Smooth muscle cell (in vitro differentiated cells): ENCODE measurements around the gene SLC17A9. TPM values are rescaled to one million over a fixed set of nuclear protein-coding genes. Genes with fewer than 3 reads are reported as not detected.

Source experiments
- DNase-seq: peaks from one replicate; lab custom pipeline; 2025; ENCODE audit not compliant: unreplicated experiment; lab: John Stamatoyannopoulos, UW
- H2AFZ ChIP-seq: fragments of 200-600 bp; sonication (generic); 2 replicates; pipeline ENCODE4 v1.6.0; 2016; ENCODE audit warnings: antibody characterized with exemption, low read depth, mild to moderate bottlenecking
- H3F3A ChIP-seq: fragments of 200-600 bp; sonication (generic); 2 replicates; pipeline ENCODE4 v1.6.0; 2017; ENCODE audit warnings: antibody characterized with exemption, low read depth
- H3K27ac ChIP-seq: fragments of 200-600 bp; sonication (generic); 2 replicates; pipeline ENCODE4 v1.5.1; 2016; ENCODE audit warnings: low read depth, mild to moderate bottlenecking
- H3K27me3 ChIP-seq: fragments of 200-600 bp; sonication (generic); 2 replicates; pipeline ENCODE4 v1.6.1; 2016; ENCODE audit warnings: low read depth, mild to moderate bottlenecking
- H3K36me3 ChIP-seq: fragments of 200-600 bp; sonication (generic); 2 replicates; pipeline ENCODE4 v1.5.1; 2016; ENCODE audit warnings: low read depth
- H3K4me1 ChIP-seq: fragments of 200-600 bp; sonication (generic); 2 replicates; pipeline ENCODE4 v1.5.1; 2016; ENCODE audit warnings: low read depth
- H3K4me2 ChIP-seq: fragments of 200-600 bp; sonication (generic); 2 replicates; pipeline ENCODE4 v1.6.0; 2016; ENCODE audit warnings: mild to moderate bottlenecking
- H3K4me3 ChIP-seq: fragments of 200-600 bp; sonication (generic); 2 replicates; pipeline ENCODE4 v1.5.1; 2016; ENCODE audit warnings: mild to moderate bottlenecking
- H3K79me2 ChIP-seq: fragments of 200-600 bp; sonication (generic); 2 replicates; pipeline ENCODE4 v1.6.0; 2016; ENCODE audit warnings: low read depth, mild to moderate bottlenecking
- H3K9ac ChIP-seq: fragments of 200-600 bp; sonication (generic); 2 replicates; pipeline ENCODE4 v1.6.0; 2016; ENCODE audit warnings: low read depth
- H3K9me3 ChIP-seq: fragments of 200-600 bp; sonication (generic); replicated peaks from 2 replicates; pipeline ENCODE4 v1.5.1; 2016; ENCODE audit warnings: low read depth
- H4K20me1 ChIP-seq: fragments of 200-600 bp; sonication (generic); 2 replicates; pipeline ENCODE4 v1.6.0; 2016; ENCODE audit warnings: low read depth
- WGBS: methylation state at CpG from one replicate; pipeline ENCODE4 v1.1.7; 2016; ENCODE audit warnings: low lambda C conversion rate; 5-methylcytosine and 5-hydroxymethylcytosine counted together
- polyA plus RNA-seq: library from polyadenylated mRNA; unstranded; fragments of >200 nt; fragmentation: Nextera tagmentation; extraction: Ambion mirVana; gene quantifications from 2 replicates; pipeline ENCODE4 v1.2.1, GENCODE V29; 2016
- total RNA-seq: library from RNA; depleted of rRNA; stranded (reverse); fragments of >200 nt; gene quantifications from 2 replicates; pipeline ENCODE4 v1.2.3, GENCODE V29; 2014
- TF ChIP-seq, protein P1 (sequence below): fragments of 200-600 bp; sonication (generic); IDR thresholded peaks from 2 replicates; pipeline ENCODE4 v1.5.1; 2017; ENCODE audit warnings: borderline replicate concordance, mild to moderate bottlenecking, antibody characterized with exemption; ENCODE audit not compliant: insufficient read depth, poor library complexity, severe bottlenecking

SLC17A9 gene
- total and polyA plus RNA-seq, 2 experiments from 2014 or later = 32.5 to 96.7 TPM

DNA sequence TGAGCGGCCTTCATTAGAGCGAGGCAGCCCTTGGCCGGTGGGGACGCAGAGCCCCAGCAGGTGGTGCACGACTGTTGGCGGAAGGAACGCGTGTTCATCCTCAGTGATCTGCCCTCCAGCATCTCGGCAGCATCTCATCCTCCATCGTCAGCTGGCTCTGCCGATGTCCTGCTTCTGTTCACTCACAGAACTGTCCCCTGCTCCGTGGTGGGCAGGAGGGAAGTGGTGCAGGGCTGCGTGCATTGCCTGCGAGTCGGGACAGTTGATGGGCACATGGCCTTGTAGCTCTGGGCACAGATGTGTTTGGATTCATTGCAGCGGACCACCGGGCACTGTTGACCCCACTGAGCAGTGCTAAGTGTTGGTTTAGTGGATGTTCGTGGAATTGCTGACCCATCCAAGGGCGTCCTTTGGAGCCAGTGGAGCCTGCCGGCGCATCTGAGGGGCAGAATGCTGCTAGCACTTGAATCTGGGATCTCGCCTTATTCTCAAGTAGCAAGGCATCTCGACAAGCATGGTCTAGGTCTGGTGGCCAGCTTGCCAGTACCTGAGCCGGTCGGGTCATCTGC is 6.7 kb upstream of the SLC17A9 start:
- no peak overlapping the region for H2AFZ ChIP-seq
- H3K27me3 ChIP-seq = no peaks in the 10 kb centered on the region
- no peaks in the 10 kb centered on the region for H3K9me3 ChIP-seq
- 94% methylated on average over 25 of the region's 25 CpGs for WGBS
- H4K20me1 ChIP-seq = peaks cover 47% of the 10 kb centered on the region
- TF ChIP-seq, protein P1, sequence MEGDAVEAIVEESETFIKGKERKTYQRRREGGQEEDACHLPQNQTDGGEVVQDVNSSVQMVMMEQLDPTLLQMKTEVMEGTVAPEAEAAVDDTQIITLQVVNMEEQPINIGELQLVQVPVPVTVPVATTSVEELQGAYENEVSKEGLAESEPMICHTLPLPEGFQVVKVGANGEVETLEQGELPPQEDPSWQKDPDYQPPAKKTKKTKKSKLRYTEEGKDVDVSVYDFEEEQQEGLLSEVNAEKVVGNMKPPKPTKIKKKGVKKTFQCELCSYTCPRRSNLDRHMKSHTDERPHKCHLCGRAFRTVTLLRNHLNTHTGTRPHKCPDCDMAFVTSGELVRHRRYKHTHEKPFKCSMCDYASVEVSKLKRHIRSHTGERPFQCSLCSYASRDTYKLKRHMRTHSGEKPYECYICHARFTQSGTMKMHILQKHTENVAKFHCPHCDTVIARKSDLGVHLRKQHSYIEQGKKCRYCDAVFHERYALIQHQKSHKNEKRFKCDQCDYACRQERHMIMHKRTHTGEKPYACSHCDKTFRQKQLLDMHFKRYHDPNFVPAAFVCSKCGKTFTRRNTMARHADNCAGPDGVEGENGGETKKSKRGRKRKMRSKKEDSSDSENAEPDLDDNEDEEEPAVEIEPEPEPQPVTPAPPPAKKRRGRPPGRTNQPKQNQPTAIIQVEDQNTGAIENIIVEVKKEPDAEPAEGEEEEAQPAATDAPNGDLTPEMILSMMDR = no peak
- no peak overlapping the region for H3K9ac ChIP-seq
- H3K79me2 ChIP-seq = peaks cover 33% of the 10 kb centered on the region
- H3K4me3 ChIP-seq = no peak overlapping the region
- H3K4me2 ChIP-seq = no peak overlapping the region
- peaks cover 7% of the 10 kb centered on the region for H3K36me3 ChIP-seq
- DNase-seq = no peak
- H3K27ac ChIP-seq = no peak overlapping the region
- H3K4me1 ChIP-seq = no peaks in the 10 kb centered on the region
- H3F3A ChIP-seq = peaks cover 8% of the 10 kb centered on the region

DNA sequence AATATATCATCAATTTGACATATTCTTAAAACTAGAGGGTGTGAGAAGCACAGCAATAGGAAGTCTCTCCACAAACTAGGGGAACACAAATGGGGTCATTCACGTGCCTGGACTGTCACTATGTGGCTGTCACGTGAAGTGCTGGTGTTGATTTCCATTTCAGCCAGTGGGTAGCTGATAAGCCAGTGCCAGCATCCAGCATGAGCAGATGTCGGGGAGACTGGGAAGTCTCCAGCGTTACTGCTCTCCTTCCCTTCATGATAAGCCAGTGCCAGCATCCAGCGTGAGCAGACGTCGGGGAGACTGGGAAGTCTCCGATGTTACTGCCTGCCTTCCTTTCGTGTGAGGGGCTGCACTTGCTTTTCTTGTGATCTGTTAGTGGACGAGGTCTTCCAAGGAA is 5.6 kb upstream of the SLC17A9 start:
- Histone ChIP-seq H3K9ac (no peak overlapping the region), H3K9me3 (no peaks in the 10 kb centered on the region), H3K27me3 (no peaks in the 10 kb centered on the region), H3K27ac (no peak overlapping the region), H4K20me1 (peaks cover 36% of the 10 kb centered on the region), H3K4me2 (no peak overlapping the region), H3K36me3 (peaks cover 7% of the 10 kb centered on the region), H3K4me3 (no peak overlapping the region), H2AFZ (no peak overlapping the region), H3K79me2 (peaks cover 22% of the 10 kb centered on the region), H3F3A (peaks cover 8% of the 10 kb centered on the region), H3K4me1 (no peaks in the 10 kb centered on the region)
- TF ChIP-seq, protein P1 = no peak
- WGBS = 85% methylated on average over 10 of the region's 10 CpGs
- no peak for DNase-seq

DNA sequence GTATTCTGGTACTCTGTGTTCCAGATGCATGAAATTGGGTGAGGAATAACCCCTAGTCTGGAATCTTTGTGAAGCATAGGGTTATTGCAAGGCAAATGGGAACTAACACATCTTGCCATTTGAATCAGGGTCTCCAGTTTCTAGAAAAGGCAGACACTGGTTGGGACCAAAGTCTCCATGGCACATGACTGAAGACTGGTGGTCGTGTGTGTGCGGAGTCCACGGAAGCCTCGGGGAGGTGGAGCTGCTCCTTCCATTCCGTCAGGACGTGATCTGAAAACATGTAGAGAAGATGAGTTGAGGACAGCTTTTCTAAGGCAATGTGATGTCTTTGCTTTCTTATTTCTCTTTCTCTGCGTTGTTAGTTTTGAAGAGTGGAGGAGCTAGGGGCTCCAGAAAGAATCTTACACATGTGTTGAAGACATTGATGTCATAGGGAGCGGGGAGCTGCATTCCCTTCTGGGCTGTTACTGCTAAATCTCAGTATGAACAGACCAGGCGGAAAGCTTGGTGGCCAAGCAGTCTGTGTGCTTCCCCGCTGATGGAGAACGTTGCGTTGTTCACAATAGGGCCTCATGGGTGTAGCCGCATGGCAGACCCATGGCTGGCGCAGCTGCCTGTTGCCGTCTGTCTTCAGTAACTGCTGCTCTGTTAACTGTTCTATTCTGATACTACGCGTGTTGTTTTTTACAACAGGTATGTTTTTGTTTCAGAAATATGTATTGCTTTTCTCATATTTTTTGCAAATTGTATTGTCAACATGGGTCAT is 4.8 kb upstream of the SLC17A9 start:
- TF ChIP-seq, protein P1 = no peak
- H3K27ac ChIP-seq = no peak overlapping the region
- H3K27me3 ChIP-seq = no peaks in the 10 kb centered on the region
- H2AFZ ChIP-seq = no peak overlapping the region
- H3K79me2 ChIP-seq = peaks cover 14% of the 10 kb centered on the region
- H3K4me3 ChIP-seq = no peak overlapping the region
- no peaks in the 10 kb centered on the region for H3K9me3 ChIP-seq
- 98% methylated on average over 17 of the region's 17 CpGs for WGBS
- H3K4me1 ChIP-seq = no peaks in the 10 kb centered on the region
- peaks cover 28% of the 10 kb centered on the region for H4K20me1 ChIP-seq
- no peak for DNase-seq
- H3F3A ChIP-seq = peaks cover 8% of the 10 kb centered on the region
- H3K36me3 ChIP-seq = peaks cover 7% of the 10 kb centered on the region
- no peak overlapping the region for H3K4me2 ChIP-seq
- no peak overlapping the region for H3K9ac ChIP-seq
